Measurements from ENCODE around the gene DAW1. TPM values are rescaled to one million over a fixed set of nuclear protein-coding genes. Genes with fewer than 3 reads are reported as not detected.

DAW1 gene
- polyA plus RNA-seq, 1 of the 3 experiments (the other 2 are of a cell fraction): 1.2 TPM

DNA sequence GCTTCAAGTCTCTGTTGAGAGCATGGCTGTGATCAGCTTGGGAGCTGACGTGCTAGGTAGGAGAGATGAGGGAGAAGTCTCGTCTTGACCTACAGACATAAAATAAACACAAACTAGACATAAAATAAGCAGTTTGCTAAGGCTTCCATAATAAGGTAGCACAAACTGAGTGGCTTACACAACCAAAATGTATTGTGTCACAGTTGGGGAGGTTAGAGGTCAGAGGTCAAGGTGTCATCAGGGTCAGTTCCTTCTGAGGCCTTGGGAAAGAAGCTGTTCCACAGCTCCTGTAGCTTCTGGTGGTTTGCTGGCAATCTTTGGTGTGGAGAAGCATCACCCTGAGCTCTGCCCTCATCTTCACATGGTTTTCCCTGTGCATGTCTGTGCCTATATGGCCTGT is 20.2 kb downstream of the DAW1 start:
- H3K9me3 ChIP-seq: no peaks in the 10 kb centered on the region
- H3K79me2 ChIP-seq (ENCODE audit: insufficient read depth): no peaks in the 10 kb centered on the region
- ChIA-PET POLR2A (no interaction called here), CTCF (interaction anchor here (0.8 to 3.4 kb wide), 7 partner anchors 9 to 765 kb away, joined by 3 to 26 read pairs (median 7); no protein-coding TSS in a partner anchor)
- no peak overlapping the region for H2AFZ ChIP-seq (ENCODE audit: low read depth)
- H3K4me3 ChIP-seq (ENCODE audit: low read depth in 2 of 2, low read length in 1 of 2): no peak overlapping the region
- no peaks in the 10 kb centered on the region for H3K27me3 ChIP-seq (ENCODE audit: insufficient read depth)
- TF ChIP-seq, protein P1, sequence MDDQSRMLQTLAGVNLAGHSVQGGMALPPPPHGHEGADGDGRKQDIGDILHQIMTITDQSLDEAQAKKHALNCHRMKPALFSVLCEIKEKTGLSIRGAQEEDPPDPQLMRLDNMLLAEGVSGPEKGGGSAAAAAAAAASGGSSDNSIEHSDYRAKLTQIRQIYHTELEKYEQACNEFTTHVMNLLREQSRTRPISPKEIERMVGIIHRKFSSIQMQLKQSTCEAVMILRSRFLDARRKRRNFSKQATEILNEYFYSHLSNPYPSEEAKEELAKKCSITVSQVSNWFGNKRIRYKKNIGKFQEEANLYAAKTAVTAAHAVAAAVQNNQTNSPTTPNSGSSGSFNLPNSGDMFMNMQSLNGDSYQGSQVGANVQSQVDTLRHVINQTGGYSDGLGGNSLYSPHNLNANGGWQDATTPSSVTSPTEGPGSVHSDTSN (IDR thresholded peaks at IDR 0.05): no peak
- TF ChIP-seq RFX5 (IDR thresholded peaks at IDR 0.05; ENCODE audit: low read length) (no peak), NRF1 (IDR thresholded peaks at IDR 0.05; ENCODE audit: low read depth, low read length) (no peak), RXRA (IDR thresholded peaks at IDR 0.05; ENCODE audit: borderline replicate concordance, low read depth) (no peak), CHD2 (IDR thresholded peaks at IDR 0.05; ENCODE audit: low read length, partially characterized antibody) (no peak), FOXM1 (IDR thresholded peaks at IDR 0.05; ENCODE audit: low read depth) (no peak), RCOR1 (IDR thresholded peaks at IDR 0.05; ENCODE audit: low read length) (no peak), JUND (IDR thresholded peaks at IDR 0.05) (no peak), TCF12 (IDR thresholded peaks at IDR 0.05) (no peak), EP300 (IDR thresholded peaks at IDR 0.05; ENCODE audit: borderline replicate concordance in 1 of 2, low read depth in 1 of 2, low read length in 1 of 2) (no peak), NFIC (IDR thresholded peaks at IDR 0.05; ENCODE audit: borderline replicate concordance) (no peak), SIN3A (IDR thresholded peaks at IDR 0.05; ENCODE audit: borderline replicate concordance, low read depth, low read length) (no peak), FOSL2 (IDR thresholded peaks at IDR 0.05; ENCODE audit: borderline replicate concordance, low read depth) (no peak)
- TF ChIP-seq, protein P2, sequence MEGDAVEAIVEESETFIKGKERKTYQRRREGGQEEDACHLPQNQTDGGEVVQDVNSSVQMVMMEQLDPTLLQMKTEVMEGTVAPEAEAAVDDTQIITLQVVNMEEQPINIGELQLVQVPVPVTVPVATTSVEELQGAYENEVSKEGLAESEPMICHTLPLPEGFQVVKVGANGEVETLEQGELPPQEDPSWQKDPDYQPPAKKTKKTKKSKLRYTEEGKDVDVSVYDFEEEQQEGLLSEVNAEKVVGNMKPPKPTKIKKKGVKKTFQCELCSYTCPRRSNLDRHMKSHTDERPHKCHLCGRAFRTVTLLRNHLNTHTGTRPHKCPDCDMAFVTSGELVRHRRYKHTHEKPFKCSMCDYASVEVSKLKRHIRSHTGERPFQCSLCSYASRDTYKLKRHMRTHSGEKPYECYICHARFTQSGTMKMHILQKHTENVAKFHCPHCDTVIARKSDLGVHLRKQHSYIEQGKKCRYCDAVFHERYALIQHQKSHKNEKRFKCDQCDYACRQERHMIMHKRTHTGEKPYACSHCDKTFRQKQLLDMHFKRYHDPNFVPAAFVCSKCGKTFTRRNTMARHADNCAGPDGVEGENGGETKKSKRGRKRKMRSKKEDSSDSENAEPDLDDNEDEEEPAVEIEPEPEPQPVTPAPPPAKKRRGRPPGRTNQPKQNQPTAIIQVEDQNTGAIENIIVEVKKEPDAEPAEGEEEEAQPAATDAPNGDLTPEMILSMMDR (IDR thresholded peaks at IDR 0.05): no peak
- TF ChIP-seq, protein P3, sequence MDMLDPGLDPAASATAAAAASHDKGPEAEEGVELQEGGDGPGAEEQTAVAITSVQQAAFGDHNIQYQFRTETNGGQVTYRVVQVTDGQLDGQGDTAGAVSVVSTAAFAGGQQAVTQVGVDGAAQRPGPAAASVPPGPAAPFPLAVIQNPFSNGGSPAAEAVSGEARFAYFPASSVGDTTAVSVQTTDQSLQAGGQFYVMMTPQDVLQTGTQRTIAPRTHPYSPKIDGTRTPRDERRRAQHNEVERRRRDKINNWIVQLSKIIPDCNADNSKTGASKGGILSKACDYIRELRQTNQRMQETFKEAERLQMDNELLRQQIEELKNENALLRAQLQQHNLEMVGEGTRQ (IDR thresholded peaks at IDR 0.05; ENCODE audit: borderline replicate concordance, low read depth, low read length): no peak
- H3F3A ChIP-seq (replicated peaks; ENCODE audit: insufficient read depth): no peaks in the 10 kb centered on the region
- H3K27ac ChIP-seq (ENCODE audit: low read depth in 2 of 2, low read length in 1 of 2): no peak overlapping the region
- DNase-seq: no peak
- peaks cover 0 to 6% of the 10 kb centered on the region in 2 experiments; a peak in 1 of 4 replicates for H3K4me1 ChIP-seq (ENCODE audit: control insufficient read depth in 1 of 2, insufficient read depth in 2 of 2, low read depth in 1 of 2, low read length in 1 of 2)
- WGBS (ENCODE audit: low lambda C conversion rate): 80% methylated on average over 2 of the region's 2 CpGs
- H3K9me2 ChIP-seq: no peaks in the 10 kb centered on the region
- no peak overlapping the region for H3K4me2 ChIP-seq
- no peaks in the 10 kb centered on the region for H3K36me3 ChIP-seq (replicated peaks in 1 of 2; ENCODE audit: control insufficient read depth in 1 of 2, insufficient read depth in 2 of 2, low read length in 1 of 2)
- no peak overlapping the region for H3K9ac ChIP-seq
- no peaks in the 10 kb centered on the region for H4K20me1 ChIP-seq (ENCODE audit: insufficient read depth)

DNA sequence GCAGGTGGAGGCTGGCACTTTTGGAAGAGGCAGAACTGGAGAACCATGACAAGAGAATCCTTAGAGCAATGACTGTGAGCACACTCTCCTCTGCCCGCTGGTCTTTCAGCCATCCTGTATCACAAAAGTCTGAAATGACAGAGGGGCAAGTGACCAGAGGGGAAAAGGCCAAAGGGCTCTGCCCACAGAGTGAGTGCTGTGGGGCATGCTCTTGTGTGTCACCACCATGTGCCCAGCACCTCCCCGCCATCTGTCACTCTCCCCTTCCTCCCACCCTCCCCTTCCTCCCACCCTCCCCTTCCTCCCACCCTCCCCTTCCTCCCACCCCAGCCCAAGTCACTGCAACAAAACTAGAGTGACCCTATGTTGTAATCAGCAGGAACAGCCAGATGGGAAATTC is 31.9 kb downstream of the DAW1 start:
- no peak overlapping the region for H2AFZ ChIP-seq (ENCODE audit: low read depth)
- 57% methylated on average over 2 of the region's 2 CpGs for WGBS (ENCODE audit: low lambda C conversion rate)
- H3K4me3 ChIP-seq (ENCODE audit: low read depth in 2 of 2, low read length in 1 of 2): no peak overlapping the region
- H3K36me3 ChIP-seq (replicated peaks in 1 of 2; ENCODE audit: control insufficient read depth in 1 of 2, insufficient read depth in 2 of 2, low read length in 1 of 2): no peaks in the 10 kb centered on the region
- ChIA-PET POLR2A (no interaction called here), CTCF (interaction anchor here (1.8 kb wide), 1 partner anchor 13 kb away, joined by 5 read pairs; no protein-coding TSS in a partner anchor)
- H3K9me2 ChIP-seq: no peaks in the 10 kb centered on the region
- no peaks in the 10 kb centered on the region for H4K20me1 ChIP-seq (ENCODE audit: insufficient read depth)
- H3K9ac ChIP-seq: no peak overlapping the region
- H3K27me3 ChIP-seq (ENCODE audit: insufficient read depth): no peaks in the 10 kb centered on the region
- no peaks in the 10 kb centered on the region for H3K79me2 ChIP-seq (ENCODE audit: insufficient read depth)
- no peak overlapping the region for H3K27ac ChIP-seq (ENCODE audit: low read depth in 2 of 2, low read length in 1 of 2)
- H3K4me2 ChIP-seq: no peak overlapping the region
- no peaks in the 10 kb centered on the region for H3K9me3 ChIP-seq
- no peaks in the 10 kb centered on the region for H3K4me1 ChIP-seq (ENCODE audit: control insufficient read depth in 1 of 2, insufficient read depth in 2 of 2, low read depth in 1 of 2, low read length in 1 of 2)
- no peak for TF ChIP-seq POLR2AphosphoS5 (IDR thresholded peaks at IDR 0.05; ENCODE audit: low read depth, low read length)
- no peak for DNase-seq
- no peaks in the 10 kb centered on the region for H3F3A ChIP-seq (replicated peaks; ENCODE audit: insufficient read depth)

Data from SK-N-SH (cell line).